GM06990 (cell line): ENCODE measurements around the gene SCYL1.
A peak's percentile ranks its signal among the peaks of the same experiment; 100 is the strongest.

Source experiments
- DNase-seq: peaks from one replicate; pipeline ENCODE4 v3.0.0-alpha.2; 2011; ENCODE audit not compliant: insufficient read length; ENCODE audit errors: extremely low read depth
- H3K27me3 ChIP-seq: replicated peaks from 2 replicates; pipeline ENCODE4 v1.6.0; 2011; ENCODE audit warnings: low read length; ENCODE audit not compliant: control insufficient read depth, insufficient read depth
- H3K36me3 ChIP-seq: 2 replicates; pipeline ENCODE4 v1.5.1; 2011; ENCODE audit warnings: low read length; ENCODE audit not compliant: control insufficient read depth, insufficient read depth
- H3K4me3 ChIP-seq: replicated peaks from 2 replicates; pipeline ENCODE4 v1.5.1; 2011; ENCODE audit warnings: low read depth, mild to moderate bottlenecking, control low read depth, low read length
- TF ChIP-seq, protein P1 (sequence below): IDR thresholded peaks from 2 replicates; pipeline ENCODE4 v1.5.1; 2011; ENCODE audit warnings: low read length, control low read depth, mild to moderate bottlenecking, inconsistent platforms; ENCODE audit not compliant: insufficient read depth, poor library complexity, severe bottlenecking

SCYL1 gene

DNA sequence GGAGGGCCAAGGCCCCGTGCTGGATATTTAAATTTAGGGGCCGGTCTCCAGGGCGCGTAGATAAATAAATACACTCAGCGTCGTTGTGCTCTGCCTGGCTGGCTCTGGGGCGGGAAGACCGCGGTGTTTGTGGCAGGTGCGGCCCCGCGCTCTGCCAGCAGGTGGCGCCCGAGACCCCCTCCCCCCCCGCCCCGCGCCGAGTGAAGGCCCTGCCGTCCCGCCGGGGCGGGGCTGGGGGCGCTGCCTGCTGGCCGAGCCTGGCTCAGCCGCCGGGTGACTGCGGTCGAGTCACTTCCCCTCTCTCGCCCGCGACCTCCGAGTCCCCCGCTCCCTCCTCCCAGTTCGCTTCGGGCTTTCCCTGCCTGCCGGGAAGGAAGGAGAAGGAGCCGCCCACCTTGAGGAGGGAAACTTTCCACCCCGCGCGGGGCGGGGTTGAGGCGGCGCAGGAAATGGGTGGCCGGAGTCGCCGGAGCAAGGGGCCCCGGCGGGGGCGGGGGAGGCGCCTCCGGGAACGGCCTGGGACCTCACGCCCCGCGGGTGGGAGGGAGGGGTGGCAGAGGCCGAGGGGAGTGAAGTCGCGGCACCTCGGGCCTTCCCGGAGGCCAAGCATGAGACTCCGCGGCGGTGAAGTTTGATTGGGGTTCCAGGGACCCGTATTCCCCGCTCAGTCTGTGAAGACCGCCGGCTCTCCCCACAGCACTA lies 49.4 kb downstream of the SCYL1 start:
- peaks cover 4% of the 10 kb centered on the region for H3K36me3 ChIP-seq
- peak overlapping the region; percentile 90 for H3K4me3 ChIP-seq
- H3K27me3 ChIP-seq: no peaks in the 10 kb centered on the region
- peak; percentile 96 for DNase-seq
- TF ChIP-seq, protein P1, sequence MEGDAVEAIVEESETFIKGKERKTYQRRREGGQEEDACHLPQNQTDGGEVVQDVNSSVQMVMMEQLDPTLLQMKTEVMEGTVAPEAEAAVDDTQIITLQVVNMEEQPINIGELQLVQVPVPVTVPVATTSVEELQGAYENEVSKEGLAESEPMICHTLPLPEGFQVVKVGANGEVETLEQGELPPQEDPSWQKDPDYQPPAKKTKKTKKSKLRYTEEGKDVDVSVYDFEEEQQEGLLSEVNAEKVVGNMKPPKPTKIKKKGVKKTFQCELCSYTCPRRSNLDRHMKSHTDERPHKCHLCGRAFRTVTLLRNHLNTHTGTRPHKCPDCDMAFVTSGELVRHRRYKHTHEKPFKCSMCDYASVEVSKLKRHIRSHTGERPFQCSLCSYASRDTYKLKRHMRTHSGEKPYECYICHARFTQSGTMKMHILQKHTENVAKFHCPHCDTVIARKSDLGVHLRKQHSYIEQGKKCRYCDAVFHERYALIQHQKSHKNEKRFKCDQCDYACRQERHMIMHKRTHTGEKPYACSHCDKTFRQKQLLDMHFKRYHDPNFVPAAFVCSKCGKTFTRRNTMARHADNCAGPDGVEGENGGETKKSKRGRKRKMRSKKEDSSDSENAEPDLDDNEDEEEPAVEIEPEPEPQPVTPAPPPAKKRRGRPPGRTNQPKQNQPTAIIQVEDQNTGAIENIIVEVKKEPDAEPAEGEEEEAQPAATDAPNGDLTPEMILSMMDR: peak; percentile 77

DNA sequence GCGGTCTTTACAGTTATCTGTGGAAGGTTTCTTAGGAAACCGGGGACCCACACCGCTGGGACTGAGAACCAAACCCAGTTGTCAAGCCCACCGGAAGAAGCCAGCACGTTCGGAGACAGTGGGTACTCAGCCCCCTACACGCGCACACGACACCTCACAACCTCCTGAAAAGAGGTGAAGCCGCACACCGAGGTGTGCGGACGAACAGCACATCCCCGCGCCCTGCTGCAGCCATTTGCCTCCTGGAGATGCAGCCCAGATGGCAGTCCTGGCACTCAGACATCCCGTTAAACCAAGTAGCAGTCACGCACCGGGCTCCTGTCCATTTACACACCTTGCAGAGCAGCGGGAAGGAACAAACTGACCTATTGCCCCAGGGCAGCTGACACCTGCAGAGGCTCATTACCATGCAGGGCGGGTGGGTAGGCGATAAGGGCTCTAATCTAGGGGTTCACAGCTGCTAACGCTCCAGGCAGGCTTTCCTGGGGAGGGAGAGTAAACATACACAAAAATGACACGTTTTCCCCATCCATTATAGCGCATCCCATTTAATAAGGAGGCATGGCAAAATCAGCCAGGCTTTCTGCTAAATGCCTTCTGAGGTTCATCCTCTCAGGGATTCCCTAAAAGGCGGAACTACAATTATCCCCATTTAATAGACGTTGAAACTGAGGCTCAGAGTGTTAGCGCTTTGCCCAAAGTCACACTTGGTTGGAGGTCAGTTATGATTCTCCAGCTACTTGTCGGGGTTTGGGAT lies 50.1 kb downstream of the SCYL1 start:
- DNase-seq: no peak
- Histone ChIP-seq H3K27me3 (no peaks in the 10 kb centered on the region), H3K4me3 (peak overlapping the region; percentile 90), H3K36me3 (peaks cover 11% of the 10 kb centered on the region)
- TF ChIP-seq, protein P1: no peak

DNA sequence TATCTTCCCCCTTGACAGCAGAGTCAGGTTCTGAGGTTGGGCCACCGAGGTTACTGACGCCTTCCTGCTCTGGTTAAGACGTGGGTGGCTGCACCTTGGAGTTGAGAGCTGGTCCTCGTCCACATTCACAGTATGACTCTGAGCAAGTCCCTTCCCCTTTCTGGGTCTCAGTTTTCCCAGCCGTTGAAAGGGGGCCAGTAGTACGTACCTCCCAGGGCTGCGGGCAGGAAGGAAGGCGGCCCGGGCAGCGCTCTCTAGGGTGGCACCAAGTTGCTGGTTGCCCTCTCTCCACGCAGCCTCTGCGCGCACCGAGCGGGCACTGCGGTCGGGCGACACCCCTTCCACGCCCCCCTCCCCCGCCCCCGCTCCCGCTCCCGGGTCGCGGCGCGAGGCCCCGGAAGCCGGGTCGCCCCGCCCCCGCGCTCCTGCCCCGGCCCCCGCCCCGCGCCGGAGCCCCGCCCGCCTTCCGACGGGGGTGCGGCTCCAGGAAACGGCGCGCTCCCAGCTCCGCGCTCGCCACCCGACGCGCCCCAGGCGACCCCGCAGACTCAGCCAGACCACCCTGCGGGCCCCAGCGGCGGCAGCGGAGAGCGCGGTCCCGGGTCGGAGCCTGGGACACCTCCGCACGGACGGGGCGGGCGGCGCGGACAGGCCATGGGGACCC lies 50.8 kb downstream of the SCYL1 start, which contains the start of gene EHBP1L1:
EHBP1L1 (plus strand) TSS at position 486 of the 664 bp plus-strand sequence. CDS start 250 bp downstream, outside the sequence.
- H3K27me3 ChIP-seq: no peaks in the 10 kb centered on the region
- H3K36me3 ChIP-seq: peaks cover 17% of the 10 kb centered on the region
- TF ChIP-seq, protein P1: no peak
- H3K4me3 ChIP-seq: peak within 1 kb of the TSS; percentile 90
- peak; percentile 84 for DNase-seq

DNA sequence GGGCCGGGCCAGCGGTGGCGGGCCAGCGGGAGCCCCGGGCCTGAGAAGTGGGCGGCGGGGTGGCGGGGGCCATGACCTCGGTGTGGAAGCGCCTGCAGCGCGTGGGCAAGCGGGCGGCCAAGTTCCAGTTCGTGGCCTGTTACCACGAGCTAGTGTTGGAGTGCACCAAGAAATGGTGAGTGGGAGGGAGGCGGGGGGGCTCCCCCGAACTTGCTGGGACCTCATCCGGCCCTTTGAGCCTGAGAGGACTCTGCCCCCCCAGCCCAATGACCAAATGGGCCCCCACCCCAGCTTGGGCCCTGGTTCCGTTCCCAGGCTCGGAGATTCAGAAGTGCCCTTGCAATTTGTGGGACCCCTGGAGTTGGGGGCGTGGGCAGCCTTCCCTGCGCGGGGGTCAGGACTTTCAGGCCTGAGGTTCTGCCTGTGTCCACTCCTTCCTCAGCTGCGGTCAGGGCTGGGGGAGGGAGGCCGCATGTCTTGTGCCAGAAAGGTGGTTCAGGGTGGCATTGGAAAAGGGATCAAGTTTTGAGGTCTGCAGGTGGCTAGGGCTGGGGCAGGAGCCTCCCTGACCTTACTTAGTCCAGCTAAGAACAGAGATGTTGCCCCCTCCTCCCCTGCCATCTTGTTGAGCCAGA lies 51.5 kb downstream of the SCYL1 start:
- DNase-seq: no peak
- peak overlapping the region; percentile 90 for H3K4me3 ChIP-seq
- H3K27me3 ChIP-seq: no peaks in the 10 kb centered on the region
- TF ChIP-seq, protein P1: no peak
- H3K36me3 ChIP-seq: peaks cover 23% of the 10 kb centered on the region

DNA sequence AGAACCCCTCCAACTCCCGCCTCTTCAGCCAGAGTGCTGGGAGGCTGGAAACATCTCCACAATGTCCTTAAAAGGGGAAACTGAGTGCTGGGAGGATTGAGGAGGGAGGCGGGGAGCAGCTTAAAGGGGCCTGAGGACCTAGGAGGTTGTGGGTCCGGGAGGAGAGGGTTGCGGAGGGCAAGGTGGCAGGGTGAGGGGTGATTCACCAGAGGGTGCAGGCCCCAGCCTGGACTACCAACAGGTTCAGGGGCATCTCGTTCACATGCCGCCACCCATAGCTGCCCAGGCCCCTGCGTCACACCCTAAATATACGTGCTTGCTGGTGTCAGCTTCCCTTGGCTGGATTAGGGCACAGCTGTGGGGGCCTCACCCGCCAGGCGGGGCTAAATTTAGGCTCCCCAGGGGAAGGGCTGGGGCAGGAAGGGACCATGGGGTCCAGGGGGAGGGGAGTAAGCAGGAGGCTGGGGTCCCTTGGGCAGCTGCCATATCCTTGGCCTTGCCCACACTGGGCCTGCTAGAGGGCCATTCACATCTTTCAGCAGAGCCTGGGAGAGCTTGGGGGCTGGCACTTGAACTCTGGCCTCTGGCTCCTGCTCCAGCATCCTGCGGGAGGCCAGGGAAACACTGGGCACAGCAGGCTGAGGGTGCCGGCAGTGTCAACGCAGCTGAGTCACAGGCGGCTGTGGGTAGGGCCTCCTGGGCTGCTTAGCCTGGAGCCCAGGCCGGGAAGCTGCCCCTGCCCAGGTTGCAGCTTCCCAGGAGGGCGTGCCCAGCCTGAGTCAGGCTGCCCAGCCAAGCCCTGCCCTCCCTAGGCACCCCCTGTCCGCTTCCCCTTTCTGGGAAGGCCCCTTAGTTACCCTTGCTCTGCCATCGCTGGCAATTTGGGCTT lies 52.2 kb downstream of the SCYL1 start:
- TF ChIP-seq, protein P1: no peak
- H3K36me3 ChIP-seq: peaks cover 28% of the 10 kb centered on the region
- H3K4me3 ChIP-seq: peak overlapping the region; percentile 90
- DNase-seq: no peak
- no peaks in the 10 kb centered on the region for H3K27me3 ChIP-seq
